Endothelial cell of umbilical vein (primary cell): ENCODE measurements around the gene CYBRD1. TPM values are rescaled to one million over a fixed set of nuclear protein-coding genes. Genes with fewer than 3 reads are reported as not detected.

Source experiments
- BruUV-seq: library from RNA; stranded (reverse); fragments of 400-500 nt; replicated peaks from 2 replicates; lab custom pipeline; 2021; lab: Mats Ljungman, UMichigan
- CTCF ChIA-PET: fragments of 300-600, 350-600 bp; sonication (Branson Sonifier 250); formaldehyde crosslinking; loops from one replicate; lab custom pipeline; 2021; ENCODE audit warnings: antibody characterized with exemption, inconsistent platforms; lab: Charles Lee
- POLR2A ChIA-PET: fragments of 300-600, 350-600 bp; sonication (Branson Sonifier 250); formaldehyde crosslinking; loops from one replicate; lab custom pipeline; 2021; ENCODE audit warnings: antibody characterized with exemption, inconsistent platforms; lab: Charles Lee
- DNase-seq: peaks from one replicate; pipeline ENCODE4 v3.0.0-alpha.2; 2011; ENCODE audit warnings: low read depth, low spot score
- FAIRE-seq: peaks from 2 replicates; lab custom pipeline; 2011; peaks lifted over from hg19 to GRCh38; lab: Jason Lieb, UNC
- H2AFZ ChIP-seq: 2 replicates; pipeline ENCODE4 v1.6.0; 2012; ENCODE audit warnings: low read depth, low read length, control low read depth, inconsistent platforms
- H3K27ac ChIP-seq: 2 replicates; pipeline ENCODE4 v1.5.1; 2011; ENCODE audit warnings: low read depth, mild to moderate bottlenecking, control low read depth, low read length, moderate library complexity; ENCODE audit not compliant: insufficient read depth
- H3K27me3 ChIP-seq, 2 experiments: 2 replicates each; pipeline versions ENCODE4 v1.6.0 to v1.6.1; 2011; ENCODE audit warnings: low read length in 2 of 2, mixed read lengths in 1 of 2; ENCODE audit not compliant: control insufficient read depth in 2 of 2, insufficient read depth in 2 of 2
- H3K36me3 ChIP-seq, 2 experiments: 2 replicates in 1 of 2; 3 replicates in 1 of 2; pipeline ENCODE4 v1.5.1; 2011; ENCODE audit warnings: low read length in 2 of 2, mild to moderate bottlenecking in 1 of 2, moderate library complexity in 1 of 2; ENCODE audit not compliant: control insufficient read depth in 2 of 2, insufficient read depth in 2 of 2; ENCODE audit errors: extremely low read depth in 1 of 2
- H3K4me1 ChIP-seq: 3 replicates; pipeline ENCODE4 v1.5.1; 2011; ENCODE audit warnings: mild to moderate bottlenecking, low read length; ENCODE audit not compliant: control insufficient read depth, insufficient read depth; ENCODE audit errors: extremely low read depth
- H3K4me2 ChIP-seq: 2 replicates; pipeline ENCODE4 v1.6.1; 2011; ENCODE audit warnings: low read length, control low read depth, mixed read lengths; ENCODE audit not compliant: insufficient read depth
- H3K4me3 ChIP-seq, 3 experiments: fragments of 200-600 bp in 1 of 3; sonication (generic), shearing (Covaris generic) in 1 of 3; replicated peaks in 1 of 3; 2 replicates each; pipeline ENCODE4 v1.5.1; 2011 to 2016; ENCODE audit warnings: control low read depth in 3 of 3, low read length in 3 of 3, mild to moderate bottlenecking in 2 of 3, inconsistent platforms in 1 of 3, low read depth in 1 of 3, moderate library complexity in 1 of 3; ENCODE audit not compliant: insufficient read depth in 1 of 3
- H3K79me2 ChIP-seq: 2 replicates; pipeline ENCODE4 v1.6.0; 2012; ENCODE audit warnings: low read length, inconsistent platforms; ENCODE audit not compliant: control insufficient read depth, insufficient read depth
- H3K9ac ChIP-seq: replicated peaks from 2 replicates; pipeline ENCODE3; 2011; ENCODE audit warnings: low read length, control low read depth; ENCODE audit not compliant: insufficient read depth; ENCODE audit errors: extremely low read depth
- H3K9me1 ChIP-seq: replicated peaks from 3 replicates; pipeline ENCODE4 v1.6.0; 2011; ENCODE audit warnings: mild to moderate bottlenecking, low read length; ENCODE audit not compliant: control insufficient read depth, insufficient read depth; ENCODE audit errors: extremely low read depth
- H3K9me3 ChIP-seq: replicated peaks from 2 replicates; pipeline ENCODE4 v1.5.1; 2012; ENCODE audit warnings: low read length, inconsistent platforms; ENCODE audit not compliant: control insufficient read depth, insufficient read depth
- H4K20me1 ChIP-seq: replicated peaks from 2 replicates; pipeline ENCODE3; 2011; ENCODE audit warnings: mild to moderate bottlenecking, low read length; ENCODE audit not compliant: control insufficient read depth, insufficient read depth; ENCODE audit errors: extremely low read depth
- EZH2 ChIP-seq: IDR thresholded peaks from 2 replicates; pipeline ENCODE4 v1.6.1; 2012; ENCODE audit warnings: borderline replicate concordance, low read depth, mild to moderate bottlenecking, moderate library complexity, low read length, inconsistent platforms; ENCODE audit not compliant: severe bottlenecking
- FOS ChIP-seq: IDR thresholded peaks from 2 replicates; pipeline ENCODE4 v1.6.1; 2011; ENCODE audit warnings: mild to moderate bottlenecking, low read length, moderate library complexity, borderline replicate concordance; ENCODE audit not compliant: insufficient read depth
- GATA2 ChIP-seq: IDR thresholded peaks from 2 replicates; pipeline ENCODE4 v1.7.0; 2011; ENCODE audit warnings: low read depth, mild to moderate bottlenecking, moderate library complexity, mixed read lengths, low read length; ENCODE audit not compliant: insufficient read length, insufficient read depth
- JUN ChIP-seq: IDR thresholded peaks from 2 replicates; pipeline ENCODE4 v1.6.1; 2011; ENCODE audit warnings: borderline replicate concordance, low read depth; ENCODE audit not compliant: insufficient read length, insufficient read depth
- MYC ChIP-seq: IDR thresholded peaks from one replicate; pipeline ENCODE4 v1.6.1; 2011; ENCODE audit warnings: mild to moderate bottlenecking, low read depth, low read length
- POLR2A ChIP-seq: IDR thresholded peaks from 2 replicates; pipeline ENCODE4 v1.6.1; 2012; ENCODE audit warnings: low read depth, mild to moderate bottlenecking, control low read depth, low read length
- POLR2AphosphoS5 ChIP-seq: IDR thresholded peaks from 2 replicates; pipeline ENCODE4 v1.6.1; 2012; ENCODE audit warnings: low read depth, mild to moderate bottlenecking, control low read depth, low read length, moderate library complexity; ENCODE audit not compliant: insufficient read depth
- dilution Hi-C: fragments of 300-500 bp; cut with MboI; formaldehyde crosslinking; loops from one replicate; pipeline ENCODE4 v1.15.0; 2019; ENCODE audit warnings: low sequenced_read_pairs; ENCODE audit not compliant: extremely low pct_ligation_motif_present
- intact Hi-C: fragments of 100-400 bp; cut with micrococcal nuclease; formaldehyde crosslinking; loops from one replicate; pipeline ENCODE4 v1.10.0; 2022
- polyA plus RNA-seq, 4 experiments: library from polyadenylated mRNA; depleted of rRNA in 3 of 4; stranded (reverse) in 3 of 4; unstranded in 1 of 4; fragments of >200 nt; gene quantifications; 2 replicates each; pipeline versions ENCODE4 v1.2.1 to v1.2.3, GENCODE V29; 2011 to 2012; ENCODE audit warnings: missing spikeins in 1 of 4
- total RNA-seq: library from RNA; stranded (reverse); gene quantifications from 2 replicates; pipeline ENCODE4 v1.2.3, GENCODE V29; 2021
- TF ChIP-seq, protein P1 (sequence below): IDR thresholded peaks from 2 replicates; pipeline ENCODE4 v1.6.1; 2011; ENCODE audit not compliant: insufficient read depth, insufficient read length
- TF ChIP-seq, protein P2 (sequence below), 2 donors: IDR thresholded peaks; 1 replicate in 1 of 2; 2 replicates in 1 of 2; pipeline ENCODE4 v1.5.1; 2011; ENCODE audit warnings: low read length in 2 of 2, mild to moderate bottlenecking in 2 of 2, moderate library complexity in 2 of 2, control low read depth in 1 of 2, inconsistent platforms in 1 of 2, low read depth in 1 of 2; ENCODE audit not compliant: insufficient read depth in 1 of 2; ENCODE audit errors: extremely low read depth in 1 of 2

CYBRD1 gene
- total and polyA plus RNA-seq, 2 donors (not counting 3 experiments of a cell fraction or from before 2014, with no cell fraction given), result 23.1 to 24.8 TPM

- Histone ChIP-seq H3K27ac (no peak overlapping the region), H3K36me3 (peaks cover 0 to 3% of the 10 kb centered on the region in 2 experiments), H3K9me1 (no peaks in the 10 kb centered on the region), H3K4me3 (no peak overlapping the region), H3K9ac (no peak overlapping the region), H3K9me3 (no peaks in the 10 kb centered on the region), H2AFZ (no peak overlapping the region), H3K79me2 (no peaks in the 10 kb centered on the region), H3K4me1 (peaks cover 5% of the 10 kb centered on the region), H3K27me3 (no peaks in the 10 kb centered on the region), H3K4me2 (no peak overlapping the region), H4K20me1 (no peaks in the 10 kb centered on the region)
- BruUV-seq, result no TSS peak
- FAIRE-seq (no peak), DNase-seq (no peak)
- intact Hi-C loops, result no loop called here
- ChIA-PET CTCF (no interaction called here), POLR2A (no interaction called here)
- dilution Hi-C loops, result no loop called here
- TF ChIP-seq, protein P1, sequence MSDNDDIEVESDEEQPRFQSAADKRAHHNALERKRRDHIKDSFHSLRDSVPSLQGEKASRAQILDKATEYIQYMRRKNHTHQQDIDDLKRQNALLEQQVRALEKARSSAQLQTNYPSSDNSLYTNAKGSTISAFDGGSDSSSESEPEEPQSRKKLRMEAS, result no peak
- TF ChIP-seq FOS (no peak), GATA2 (no peak), JUN (no peak), EZH2 (no peak), MYC (no peak), POLR2A (no peak), POLR2AphosphoS5 (no peak)
- TF ChIP-seq, protein P2, sequence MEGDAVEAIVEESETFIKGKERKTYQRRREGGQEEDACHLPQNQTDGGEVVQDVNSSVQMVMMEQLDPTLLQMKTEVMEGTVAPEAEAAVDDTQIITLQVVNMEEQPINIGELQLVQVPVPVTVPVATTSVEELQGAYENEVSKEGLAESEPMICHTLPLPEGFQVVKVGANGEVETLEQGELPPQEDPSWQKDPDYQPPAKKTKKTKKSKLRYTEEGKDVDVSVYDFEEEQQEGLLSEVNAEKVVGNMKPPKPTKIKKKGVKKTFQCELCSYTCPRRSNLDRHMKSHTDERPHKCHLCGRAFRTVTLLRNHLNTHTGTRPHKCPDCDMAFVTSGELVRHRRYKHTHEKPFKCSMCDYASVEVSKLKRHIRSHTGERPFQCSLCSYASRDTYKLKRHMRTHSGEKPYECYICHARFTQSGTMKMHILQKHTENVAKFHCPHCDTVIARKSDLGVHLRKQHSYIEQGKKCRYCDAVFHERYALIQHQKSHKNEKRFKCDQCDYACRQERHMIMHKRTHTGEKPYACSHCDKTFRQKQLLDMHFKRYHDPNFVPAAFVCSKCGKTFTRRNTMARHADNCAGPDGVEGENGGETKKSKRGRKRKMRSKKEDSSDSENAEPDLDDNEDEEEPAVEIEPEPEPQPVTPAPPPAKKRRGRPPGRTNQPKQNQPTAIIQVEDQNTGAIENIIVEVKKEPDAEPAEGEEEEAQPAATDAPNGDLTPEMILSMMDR (IDR thresholded peaks at IDR 0.05; ENCODE audit: extremely low read depth in 1 of 2, insufficient read depth in 1 of 2, low read depth in 1 of 2, low read length in 2 of 2), result no peak
Measured at GRCh38 chr2:171540437-171540836, 18.2 kb downstream of the CYBRD1 start.
